HG02623 (cell line): ENCODE data around the gene ERCC1.
A peak's percentile ranks its signal among the peaks of the same experiment; 100 is the strongest.

Source experiments
- ATAC-seq: cut with Tn5 transposase; IDR thresholded peaks from one replicate; pipeline ENCODE4 v1.9.1; 2021; ENCODE audit warnings: moderate library complexity; ENCODE audit not compliant: unreplicated experiment

The ERCC1 gene

DNA sequence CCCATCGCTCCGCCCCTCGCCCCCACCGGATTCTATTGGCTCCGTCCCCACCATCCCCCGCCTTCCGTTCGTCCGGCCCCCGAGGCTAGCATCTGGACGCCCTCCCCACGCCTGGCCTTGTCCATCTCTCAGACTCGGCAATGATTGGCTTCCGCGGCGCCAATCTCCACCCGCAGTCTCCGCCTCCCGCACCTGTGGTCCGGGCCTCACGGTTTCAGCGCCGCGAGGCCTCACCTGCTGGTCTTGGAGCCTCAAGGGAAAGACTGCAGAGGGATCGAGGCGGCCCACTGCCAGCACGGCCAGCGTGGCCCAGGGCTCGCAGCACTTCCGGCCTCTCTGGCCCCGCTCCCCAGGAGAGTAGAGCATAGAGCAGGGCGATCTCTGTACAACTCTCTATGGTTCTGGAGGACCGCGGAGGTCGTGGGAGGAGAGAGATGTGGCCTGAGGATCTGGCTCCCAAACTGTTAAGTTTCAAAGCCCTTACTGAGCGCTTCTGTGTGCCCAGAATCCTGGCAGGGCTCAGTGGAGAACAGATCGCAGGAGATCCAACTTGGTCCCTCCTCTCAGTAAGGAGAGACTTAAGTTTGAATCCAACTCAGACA, at the start of gene ERCC1:
TSS of gene ERCC1 (minus strand) at position 329 of the 602 bp plus-strand sequence. CDS start 543 bp downstream, outside the sequence.
- peak; percentile 49 for ATAC-seq

DNA sequence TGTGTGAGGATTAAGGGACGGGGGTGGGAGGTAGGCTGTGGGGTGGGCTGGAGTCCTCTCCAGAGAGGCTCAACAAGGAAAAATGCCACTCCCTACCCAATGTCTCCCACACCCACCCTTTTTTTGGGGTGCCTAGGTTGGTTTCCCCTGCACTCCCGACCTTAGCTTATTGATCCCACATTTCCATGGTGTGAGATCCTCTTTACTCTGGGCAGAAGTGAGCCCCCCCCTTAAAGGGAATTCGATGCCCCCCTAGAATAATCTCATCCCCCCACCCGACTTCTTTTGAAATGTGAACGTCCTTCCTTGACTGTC, 49.6 kb upstream of the ERCC1 start:
- ATAC-seq = no peak

DNA sequence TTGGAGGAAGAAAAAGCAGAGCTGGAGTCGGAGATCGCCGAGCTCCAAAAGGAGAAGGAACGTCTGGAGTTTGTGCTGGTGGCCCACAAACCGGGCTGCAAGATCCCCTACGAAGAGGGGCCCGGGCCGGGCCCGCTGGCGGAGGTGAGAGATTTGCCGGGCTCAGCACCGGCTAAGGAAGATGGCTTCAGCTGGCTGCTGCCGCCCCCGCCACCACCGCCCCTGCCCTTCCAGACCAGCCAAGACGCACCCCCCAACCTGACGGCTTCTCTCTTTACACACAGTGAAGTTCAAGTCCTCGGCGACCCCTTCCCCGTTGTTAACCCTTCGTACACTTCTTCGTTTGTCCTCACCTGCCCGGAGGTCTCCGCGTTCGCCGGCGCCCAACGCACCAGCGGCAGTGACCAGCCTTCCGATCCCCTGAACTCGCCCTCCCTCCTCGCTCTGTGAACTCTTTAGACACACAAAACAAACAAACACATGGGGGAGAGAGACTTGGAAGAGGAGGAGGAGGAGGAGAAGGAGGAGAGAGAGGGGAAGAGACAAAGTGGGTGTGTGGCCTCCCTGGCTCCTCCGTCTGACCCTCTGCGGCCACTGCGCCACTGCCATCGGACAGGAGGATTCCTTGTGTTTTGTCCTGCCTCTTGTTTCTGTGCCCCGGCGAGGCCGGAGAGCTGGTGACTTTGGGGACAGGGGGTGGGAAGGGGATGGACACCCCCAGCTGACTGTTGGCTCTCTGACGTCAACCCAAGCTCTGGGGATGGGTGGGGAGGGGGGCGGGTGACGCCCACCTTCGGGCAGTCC, 49.0 kb upstream of the ERCC1 start:
- ATAC-seq = no peak

DNA sequence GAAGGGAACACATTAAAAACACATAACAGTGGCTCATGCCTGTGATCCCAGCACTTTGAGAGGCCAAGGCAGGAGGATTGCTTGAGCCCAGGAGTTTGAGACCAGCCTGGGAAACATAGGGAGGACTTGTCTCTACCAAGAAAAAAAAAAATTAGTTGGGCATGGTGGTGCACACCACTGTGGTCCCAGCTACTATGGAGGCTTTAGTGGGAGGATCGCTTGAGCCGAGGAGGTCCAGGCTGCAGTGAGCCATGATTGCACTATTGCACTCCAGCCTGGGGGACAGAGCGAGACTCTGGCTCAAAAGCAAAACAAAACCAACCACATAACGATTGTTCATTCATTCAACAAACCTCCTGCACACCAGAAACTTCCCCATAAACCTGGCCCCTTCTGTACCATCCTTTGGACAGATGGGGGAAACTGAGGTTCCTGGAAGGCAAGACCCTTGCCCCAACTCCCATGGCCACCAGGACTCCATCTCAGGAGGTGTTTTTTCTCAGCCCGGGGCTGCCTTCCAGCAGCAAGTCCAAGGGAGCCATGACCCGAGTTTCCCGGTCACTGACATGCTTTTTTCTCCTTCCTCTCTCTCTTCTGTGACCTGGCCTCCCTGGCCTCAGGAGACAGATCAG, 48.3 kb upstream of the ERCC1 start:
- no peak for ATAC-seq

DNA sequence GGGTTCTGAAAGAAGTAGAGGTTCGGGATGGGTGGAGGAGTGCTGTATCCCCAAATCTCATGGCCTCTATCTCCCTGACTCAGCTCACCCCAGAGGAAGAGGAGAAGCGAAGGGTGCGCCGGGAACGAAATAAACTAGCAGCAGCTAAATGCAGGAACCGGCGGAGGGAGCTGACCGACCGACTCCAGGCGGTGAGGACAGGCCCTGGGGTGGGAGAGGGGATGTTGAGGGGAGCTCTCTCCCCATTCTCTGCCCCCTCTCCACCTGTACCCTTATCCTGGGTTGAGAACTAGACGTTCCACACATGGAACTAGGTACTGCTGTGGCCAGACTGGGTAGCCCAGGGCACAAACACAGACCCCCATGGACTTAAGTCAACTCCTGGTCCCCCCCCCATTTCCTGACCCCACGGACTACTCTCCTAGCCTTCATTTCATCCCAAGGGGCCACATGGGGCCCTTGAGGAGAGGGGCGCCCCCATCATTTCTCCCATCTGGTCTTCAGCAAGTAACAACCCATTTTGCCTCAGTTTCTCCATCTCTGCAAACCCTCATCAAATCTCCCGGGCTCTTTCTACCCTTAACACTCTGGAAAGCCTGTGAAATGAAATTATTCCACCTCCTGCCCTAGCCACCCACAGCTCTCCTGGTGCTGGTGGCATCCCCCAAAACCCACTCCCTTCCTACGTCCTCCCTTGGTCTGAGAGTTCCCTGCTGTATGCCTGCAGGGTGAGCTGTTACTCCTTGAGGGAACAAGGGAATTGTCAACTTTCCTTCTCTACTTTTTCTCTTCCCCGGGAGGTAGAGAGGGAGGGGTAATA, 47.6 kb upstream of the ERCC1 start:
- ATAC-seq = no peak

DNA sequence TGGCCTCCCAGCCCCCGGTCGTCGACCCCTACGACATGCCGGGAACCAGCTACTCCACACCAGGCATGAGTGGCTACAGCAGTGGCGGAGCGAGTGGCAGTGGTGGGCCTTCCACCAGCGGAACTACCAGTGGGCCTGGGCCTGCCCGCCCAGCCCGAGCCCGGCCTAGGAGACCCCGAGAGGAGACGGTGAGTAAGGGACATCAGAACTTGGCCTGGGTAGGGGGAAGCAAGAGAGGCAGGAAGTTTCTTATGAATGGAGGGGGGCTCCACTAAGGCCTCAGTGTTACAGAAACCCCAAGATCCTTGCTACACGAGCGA, 47.0 kb upstream of the ERCC1 start:
- no peak for ATAC-seq

DNA sequence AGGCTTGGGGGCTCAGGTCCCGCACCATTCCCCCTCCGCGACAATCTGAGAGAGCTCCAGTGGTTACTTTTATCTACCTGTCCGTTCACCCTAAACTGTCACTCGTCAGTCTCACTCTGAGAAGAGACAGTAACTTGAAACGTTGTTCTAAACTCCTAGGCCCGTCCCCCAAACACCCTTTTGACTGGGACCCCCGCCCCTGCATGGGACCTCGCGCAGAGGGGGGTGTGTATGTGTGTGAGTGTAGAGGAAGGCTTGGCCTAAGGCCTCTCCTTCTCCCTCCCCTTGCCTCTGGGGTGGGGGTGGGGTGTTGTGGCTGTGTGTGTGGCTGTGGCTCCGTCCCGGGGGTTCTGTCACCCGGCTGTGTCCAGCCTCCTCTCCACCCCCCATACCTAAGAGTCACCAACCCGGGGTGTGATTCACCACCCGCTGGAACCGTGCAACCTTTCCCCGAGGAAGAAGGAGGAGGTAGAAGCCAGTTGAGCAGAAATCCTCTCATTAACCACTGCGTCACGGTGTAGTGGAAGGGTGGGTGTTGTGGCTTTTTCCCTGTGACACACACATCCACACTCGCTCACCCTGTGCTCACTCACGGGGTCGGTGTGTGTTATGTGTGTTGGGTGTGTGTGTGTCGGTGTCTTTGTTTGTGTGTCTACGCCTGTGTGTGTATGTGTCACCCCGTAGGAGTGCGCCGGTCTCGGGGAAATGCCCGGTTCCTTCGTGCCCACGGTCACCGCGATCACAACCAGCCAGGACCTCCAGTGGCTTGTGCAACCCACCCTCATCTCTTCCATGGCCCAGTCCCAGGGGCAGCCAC, 46.4 kb upstream of the ERCC1 start:
- no peak for ATAC-seq

DNA sequence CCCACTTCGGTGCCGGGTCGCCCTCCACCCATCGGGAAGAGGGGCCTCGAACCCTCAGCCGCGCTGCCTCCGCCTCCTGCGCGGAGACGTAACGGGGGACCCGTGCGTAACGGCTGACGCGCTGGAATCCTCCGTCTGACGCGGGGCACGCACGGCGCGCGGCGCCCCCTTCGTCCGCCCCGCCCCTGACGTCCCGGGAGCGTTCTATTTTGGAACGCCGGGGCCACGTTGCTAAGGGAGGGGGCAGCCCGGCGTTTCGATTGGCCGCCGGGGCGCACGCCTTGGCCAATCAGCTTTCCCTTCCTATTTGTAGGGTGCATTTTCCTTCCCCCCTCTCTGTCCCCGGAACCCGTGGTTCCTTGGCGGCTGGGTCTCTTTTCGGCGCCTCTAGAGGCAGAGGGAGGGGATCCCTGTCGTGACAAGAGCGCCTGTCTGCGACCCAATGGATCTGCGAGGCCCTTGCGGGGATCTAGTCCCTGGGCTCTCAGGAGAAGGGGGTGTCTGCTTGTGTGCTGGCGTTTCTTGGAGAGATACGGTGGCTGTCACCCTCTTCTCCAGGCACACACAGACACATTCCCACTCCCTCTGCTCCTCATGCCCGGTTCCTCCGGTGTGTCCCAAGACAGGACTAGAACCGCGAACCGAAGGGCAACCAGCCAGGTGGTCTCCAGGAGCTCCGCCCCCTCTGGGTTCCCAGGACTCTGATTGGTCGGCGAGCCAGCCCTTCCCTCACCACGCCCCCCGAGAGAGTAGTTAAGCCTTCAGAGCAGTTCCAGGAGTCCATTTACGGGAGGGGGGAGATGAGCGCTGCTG, 45.6 kb upstream of the ERCC1 start:
- peak; percentile 52 for ATAC-seq

DNA sequence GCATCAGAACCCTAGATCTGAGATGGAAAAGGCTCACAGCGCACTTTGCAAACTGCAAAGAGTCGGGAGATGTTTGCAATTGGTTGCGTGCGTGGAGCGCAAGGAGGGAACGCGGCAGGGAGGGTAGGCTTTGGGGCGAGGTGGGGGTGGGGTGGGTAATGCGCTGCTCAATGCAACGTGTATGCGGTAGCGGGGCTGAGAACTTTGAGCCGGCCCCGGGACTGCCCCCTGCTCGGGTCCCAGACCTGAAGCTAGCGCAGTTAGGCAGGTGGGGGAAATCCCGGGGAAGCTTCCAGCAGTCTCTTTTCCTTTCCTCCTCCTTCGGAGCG, 45.0 kb upstream of the ERCC1 start:
- no peak for ATAC-seq

DNA sequence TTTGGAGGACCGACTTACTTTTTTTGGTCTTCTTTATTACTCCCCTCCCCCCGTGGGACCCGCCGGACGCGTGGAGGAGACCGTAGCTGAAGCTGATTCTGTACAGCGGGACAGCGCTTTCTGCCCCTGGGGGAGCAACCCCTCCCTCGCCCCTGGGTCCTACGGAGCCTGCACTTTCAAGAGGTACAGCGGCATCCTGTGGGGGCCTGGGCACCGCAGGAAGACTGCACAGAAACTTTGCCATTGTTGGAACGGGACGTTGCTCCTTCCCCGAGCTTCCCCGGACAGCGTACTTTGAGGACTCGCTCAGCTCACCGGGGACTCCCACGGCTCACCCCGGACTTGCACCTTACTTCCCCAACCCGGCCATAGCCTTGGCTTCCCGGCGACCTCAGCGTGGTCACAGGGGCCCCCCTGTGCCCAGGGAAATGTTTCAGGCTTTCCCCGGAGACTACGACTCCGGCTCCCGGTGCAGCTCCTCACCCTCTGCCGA, 44.5 kb upstream of the ERCC1 start:
- no peak for ATAC-seq

DNA sequence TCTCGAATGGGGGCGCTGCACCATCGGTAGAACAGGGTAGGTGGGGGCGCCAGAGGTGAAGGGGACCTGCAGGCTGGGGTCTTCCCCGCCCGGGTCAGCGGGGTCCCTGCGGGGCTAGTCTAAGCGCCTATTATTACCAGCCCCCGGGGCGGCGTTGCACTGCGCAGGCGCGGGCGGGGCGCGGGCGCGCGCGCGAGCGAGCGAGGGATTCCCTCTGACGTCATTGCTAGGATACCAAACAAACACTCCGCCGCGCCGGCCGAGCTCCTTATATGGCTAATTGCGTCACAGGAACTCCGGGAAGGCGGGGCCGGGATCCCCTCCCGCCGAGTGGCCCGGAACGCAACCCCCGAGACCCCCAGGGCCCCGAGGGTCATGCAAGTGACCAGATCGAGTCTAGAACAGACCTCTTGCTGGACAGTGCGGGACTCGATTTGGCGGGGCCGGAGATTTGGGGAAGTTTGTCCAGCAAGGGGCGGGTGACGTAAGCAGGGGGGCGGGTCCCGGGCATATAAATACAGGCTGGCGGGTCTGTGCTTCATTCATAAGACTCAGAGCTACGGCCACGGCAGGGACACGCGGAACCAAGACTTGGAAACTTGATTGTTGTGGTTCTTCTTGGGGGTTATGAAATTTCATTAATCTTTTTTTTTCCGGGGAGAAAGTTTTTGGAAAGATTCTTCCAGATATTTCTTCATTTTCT, 43.9 kb upstream of the ERCC1 start, which contains the start of gene FOSB:
TSS of gene FOSB (plus strand) at position 541 of the 703 bp plus-strand sequence. CDS start 591 bp downstream, outside the sequence.
- ATAC-seq = peak; percentile 45

DNA sequence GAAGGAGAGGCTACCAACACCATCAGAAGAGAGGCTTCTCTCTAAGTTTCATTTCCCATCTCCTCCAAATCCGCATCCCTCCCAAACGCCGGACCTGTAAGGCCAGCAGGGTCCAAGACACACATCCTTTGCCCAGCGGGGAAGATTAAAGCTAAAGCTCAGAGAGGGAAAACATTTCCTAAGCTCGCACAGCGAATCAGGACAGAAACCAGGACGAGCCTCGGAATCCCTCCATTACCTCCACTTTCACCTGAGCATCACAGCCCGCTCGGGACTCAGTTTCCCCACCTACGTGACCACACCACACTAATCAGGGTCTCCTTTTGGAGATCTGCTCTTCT, 43.4 kb upstream of the ERCC1 start:
- no peak for ATAC-seq

DNA sequence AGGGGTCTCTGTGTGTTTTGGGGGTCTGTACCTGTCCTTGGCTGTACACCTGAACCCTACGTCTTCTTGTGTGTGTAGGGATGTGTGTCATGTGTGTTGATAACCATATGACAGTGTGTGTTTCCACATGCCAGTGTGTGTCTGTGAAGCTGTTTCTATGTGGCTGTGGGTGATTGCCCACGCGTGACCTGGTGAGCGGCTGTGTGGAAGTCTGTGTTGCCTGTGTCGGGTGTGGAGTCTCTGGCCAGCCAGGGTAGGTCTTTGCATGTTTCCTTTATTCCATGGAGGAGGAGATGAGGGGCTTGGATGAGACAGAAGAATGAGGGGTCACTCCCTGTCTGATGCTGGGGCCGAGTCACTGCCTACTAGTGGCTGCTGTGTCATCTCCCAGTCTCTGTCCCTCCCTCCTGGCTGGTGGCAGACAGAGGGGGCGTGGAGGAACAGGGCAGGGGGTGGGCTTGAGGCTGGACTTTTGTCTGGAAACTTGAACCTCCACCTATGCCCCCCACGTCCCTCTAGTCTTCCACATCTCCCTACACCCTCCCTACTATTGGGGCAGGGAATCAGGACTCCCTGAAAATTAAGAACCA, 41.2 kb upstream of the ERCC1 start:
- ATAC-seq = no peak

DNA sequence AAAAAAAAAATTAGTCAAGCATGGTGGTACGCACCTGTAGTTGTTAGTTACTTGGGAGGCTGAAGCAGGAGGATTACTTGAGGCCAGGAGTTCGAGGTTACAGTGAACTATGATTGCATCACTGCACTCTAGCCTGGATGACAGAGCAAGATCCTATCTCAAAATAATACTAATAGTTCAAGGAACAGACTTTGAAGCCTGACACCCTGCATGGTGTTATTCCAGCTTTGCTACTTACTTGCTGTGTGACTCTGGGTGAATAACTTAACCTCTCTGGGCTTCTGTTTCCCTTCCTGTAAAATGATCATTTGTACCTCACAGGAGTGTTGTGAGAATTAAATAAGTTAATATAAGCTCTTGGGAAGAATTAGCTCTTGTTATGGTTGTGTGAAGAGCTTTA, 40.6 kb upstream of the ERCC1 start:
- no peak for ATAC-seq

DNA sequence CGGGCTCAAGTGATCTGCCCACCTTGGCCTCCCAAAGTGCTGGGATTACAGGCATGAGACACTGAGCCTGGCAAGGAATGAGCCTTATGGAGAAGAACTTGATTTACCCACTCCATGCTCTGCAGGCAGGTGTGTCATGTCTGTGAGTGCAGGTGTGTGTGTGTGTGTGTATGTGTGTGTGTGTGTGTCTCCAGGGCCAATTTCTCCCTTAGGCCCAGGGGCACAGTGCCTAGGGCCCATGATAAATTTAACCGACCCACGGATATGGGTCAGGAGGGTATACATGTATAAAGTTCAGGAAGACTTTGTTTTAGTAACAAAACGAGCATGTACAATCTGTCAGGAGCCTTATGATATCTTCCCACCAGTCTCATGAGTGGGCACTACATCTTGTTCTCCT, 39.5 kb upstream of the ERCC1 start:
- ATAC-seq = no peak

DNA sequence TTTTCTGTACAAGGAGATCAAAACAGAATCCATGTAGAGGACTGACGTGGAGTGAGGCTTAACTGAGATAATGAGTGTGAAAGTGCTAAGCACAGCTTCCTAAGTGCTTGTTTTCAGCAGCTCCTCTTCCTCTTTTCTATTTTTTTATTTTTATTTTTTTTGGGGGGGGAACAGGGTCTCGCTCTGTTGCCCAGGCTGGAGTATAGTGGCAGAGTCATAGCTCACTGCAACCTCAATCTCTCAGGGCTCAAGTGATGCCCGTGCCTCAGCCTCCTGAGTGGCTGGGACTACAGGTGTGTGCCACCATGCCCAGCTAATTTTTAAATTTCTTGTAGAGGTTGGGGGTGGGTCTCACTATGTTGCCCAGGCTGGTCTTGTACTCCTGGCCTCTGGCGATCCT, 38.5 kb upstream of the ERCC1 start:
- ATAC-seq = no peak

DNA sequence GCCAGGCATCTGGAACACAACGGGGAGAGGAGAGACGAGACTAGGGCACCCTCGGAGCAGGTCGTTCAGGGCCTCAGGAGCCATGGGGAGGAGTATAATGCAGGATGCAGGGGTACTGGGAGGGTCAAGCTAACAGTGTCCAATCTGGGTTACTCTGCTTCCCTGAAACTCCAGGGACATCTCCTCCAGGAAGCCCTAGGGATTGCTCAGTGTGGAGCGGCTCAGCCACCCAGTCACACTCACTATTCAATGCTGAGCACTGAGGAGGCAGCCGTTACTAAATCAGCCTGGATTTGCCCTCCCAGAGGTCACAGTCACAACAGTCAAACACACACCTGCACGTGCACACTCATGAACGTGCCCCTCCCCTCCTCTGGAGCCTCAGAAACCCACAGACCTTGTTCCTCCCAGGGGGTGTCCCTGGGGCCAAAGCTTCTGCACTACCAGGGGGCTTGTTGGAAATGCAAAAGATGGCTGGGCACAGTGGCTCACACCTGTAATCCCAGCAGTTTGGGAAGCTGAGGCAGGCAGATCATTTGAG, 37.2 kb upstream of the ERCC1 start:
- ATAC-seq = no peak

DNA sequence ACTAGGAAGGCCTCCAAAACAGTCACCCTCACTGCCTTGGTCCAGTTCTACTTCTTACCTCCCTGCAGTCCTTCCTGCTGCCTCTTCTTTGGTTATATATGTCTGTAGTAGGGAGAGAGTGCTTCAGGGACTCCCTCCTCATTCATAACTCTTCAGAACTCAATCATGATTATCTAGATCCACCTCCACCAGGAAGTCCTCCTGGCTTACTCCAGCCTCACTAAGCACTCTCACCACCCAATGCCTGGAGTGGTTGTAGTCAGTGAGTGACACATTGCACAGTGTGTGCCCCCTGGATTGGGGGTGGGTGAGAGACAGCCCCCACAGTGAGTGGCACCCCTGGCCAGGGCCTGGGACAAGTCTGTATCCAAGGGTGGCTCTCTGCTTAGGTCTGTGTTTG, 34.1 kb upstream of the ERCC1 start:
- ATAC-seq = no peak

DNA sequence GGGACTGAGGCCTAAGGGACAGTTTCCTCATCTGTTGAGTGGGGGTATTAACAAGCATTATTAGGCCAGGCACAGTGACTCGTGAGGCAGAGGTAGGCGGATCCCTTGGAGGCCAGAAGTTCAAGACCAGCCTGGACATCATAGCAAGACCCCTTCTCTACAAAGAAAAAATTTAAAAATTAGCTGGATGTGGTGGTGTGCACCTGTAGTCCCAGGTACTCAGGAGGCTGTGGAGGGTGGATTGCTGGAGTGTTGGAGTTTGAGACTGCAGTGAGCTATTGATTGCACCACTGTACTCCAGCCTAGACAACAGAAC, 32.7 kb upstream of the ERCC1 start:
- ATAC-seq = no peak
